Prostate gland (tissue), 2 donors: ENCODE results near the gene MAP4K1.
"Not testable (repeated sequence)": the region's sequence is repeated elsewhere in the genome, so short reads cannot be mapped to it uniquely, and the experiment has no call there.

ENCODE experiments used
- CTCF ChIP-seq, 4 experiments: fragments of 200-600 bp in 2 of 4; fragments of 450-650 bp in 2 of 4; sonication (generic) in 2 of 4; IDR thresholded peaks; 1 replicate in 3 of 4; 2 replicates in 1 of 4; pipeline ENCODE4 v1.5.1; 2016 to 2019; ENCODE audit warnings: antibody characterized with exemption in 4 of 4, mild to moderate bottlenecking in 2 of 4, moderate library complexity in 2 of 4
- POLR2A ChIP-seq: fragments of 450-650 bp; IDR thresholded peaks from one replicate; pipeline ENCODE4 v1.6.1; 2016; ENCODE audit warnings: antibody characterized with exemption, mild to moderate bottlenecking
- POLR2AphosphoS5 ChIP-seq: sonication (generic); formaldehyde crosslinking; IDR thresholded peaks from one replicate; pipeline ENCODE4 v1.6.1; 2017; ENCODE audit warnings: antibody characterized with exemption

DNA sequence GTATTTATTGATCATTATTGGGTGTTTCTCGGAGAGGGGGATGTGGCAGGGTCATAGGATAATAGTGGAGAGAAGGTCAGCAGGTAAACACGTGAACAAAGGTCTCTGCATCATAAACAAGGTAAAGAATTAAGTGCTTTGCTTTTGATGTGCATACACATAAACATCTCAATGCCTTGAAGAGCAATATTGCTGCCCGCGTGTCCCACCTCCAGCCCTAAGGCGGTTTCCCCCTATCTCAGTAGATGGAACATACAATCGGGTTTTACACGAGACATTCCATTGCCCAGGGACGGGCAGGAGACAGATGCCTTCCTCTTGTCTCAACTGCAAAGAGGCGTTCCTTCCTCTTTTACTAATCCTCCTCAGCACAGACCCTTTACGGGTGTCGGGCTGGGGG is 13.5 kb upstream of the MAP4K1 start:
- TF ChIP-seq CTCF (IDR thresholded peaks at IDR 0.05); POLR2A; POLR2AphosphoS5: not testable (repeated sequence)
